Sigmoid colon (tissue), 7 donors: Measurements from ENCODE around the gene MAD1L1. TPM values are rescaled to one million over a fixed set of nuclear protein-coding genes. Genes with fewer than 3 reads are reported as not detected.

Experiments used
- DNase-seq: peaks from one replicate; pipeline ENCODE4 v3.0.0-alpha.2; 2019
- H3K27ac ChIP-seq, 4 donors: fragments of 200-600 bp; sonication (generic); one replicate each; pipeline ENCODE4 v1.5.1; 2016 to 2019; ENCODE audit warnings: mild to moderate bottlenecking in 1 of 4
- H3K27me3 ChIP-seq, 3 donors: fragments of 200-600 bp; sonication (generic); one replicate each; pipeline ENCODE4 v1.5.1; 2019; ENCODE audit warnings: mild to moderate bottlenecking in 1 of 3
- H3K36me3 ChIP-seq, 4 donors: fragments of 200-600 bp; sonication (generic); one replicate each; pipeline ENCODE4 v1.5.1; 2016 to 2019
- H3K4me1 ChIP-seq, 4 donors: fragments of 200-600 bp; sonication (generic); one replicate each; pipeline ENCODE4 v1.5.1; 2017 to 2019
- H3K4me3 ChIP-seq, 4 donors: fragments of 200-600 bp; sonication (generic); one replicate each; pipeline ENCODE4 v1.5.1; 2017 to 2019; ENCODE audit warnings: mild to moderate bottlenecking in 2 of 4, moderate library complexity in 1 of 4
- H3K9me3 ChIP-seq, 4 donors: fragments of 200-600 bp in 3 of 4; sonication (generic) in 3 of 4; one replicate each; pipeline versions ENCODE4 v1.5.1 to v1.6.1; 2013 to 2019
- CTCF ChIP-seq, 4 experiments: fragments of 450-650 bp in 3 of 4; fragments of 200-600 bp in 1 of 4; IDR thresholded peaks; one replicate each; pipeline ENCODE4 v1.5.1; 2016 to 2019; ENCODE audit warnings: antibody characterized with exemption in 4 of 4, mild to moderate bottlenecking in 3 of 4, moderate library complexity in 2 of 4
- EP300 ChIP-seq, 4 donors: sonication (generic); formaldehyde crosslinking; IDR thresholded peaks; one replicate each; pipeline ENCODE4 v1.6.1; 2017; ENCODE audit warnings: antibody characterized with exemption in 4 of 4
- POLR2A ChIP-seq, 2 donors: fragments of 450-650 bp; IDR thresholded peaks; one replicate each; pipeline ENCODE4 v1.6.1; 2016; ENCODE audit warnings: antibody characterized with exemption in 2 of 2, mild to moderate bottlenecking in 2 of 2, moderate library complexity in 2 of 2
- POLR2AphosphoS5 ChIP-seq, 4 donors: sonication (generic); formaldehyde crosslinking; IDR thresholded peaks; one replicate each; pipeline ENCODE4 v1.6.1; 2017; ENCODE audit warnings: antibody characterized with exemption in 4 of 4
- WGBS, 2 donors: extraction: QIAGEN DNeasy Blood & Tissue Kit; methylation state at CpG; one replicate each; pipeline ENCODE4 v1.1.7; 2013; 5-methylcytosine and 5-hydroxymethylcytosine counted together
- intact Hi-C: fragments of 100-400 bp; cut with DNase I; formaldehyde crosslinking; loops from one replicate; pipeline ENCODE4 v1.15.1; 2023
- polyA plus RNA-seq, 3 donors: library from polyadenylated mRNA; stranded (reverse); fragments of 200-250 nt; gene quantifications; one replicate each; pipeline ENCODE4 v1.2.3, GENCODE V29; 2013
- total RNA-seq, 4 donors: library from RNA; depleted of rRNA; stranded (reverse); fragments of >200 nt; gene quantifications; one replicate each; pipeline ENCODE4 v1.1.0, GENCODE V29; 2016
- donor health status: healthy with polysubstance abuse.
- donor health status: Bipolar disorder and iron deficiency.
- donor health status: healthy.

The MAD1L1 gene
- total and polyA plus RNA-seq, 7 donors, result 10.2 to 38.4 (median 20.6) TPM

DNA sequence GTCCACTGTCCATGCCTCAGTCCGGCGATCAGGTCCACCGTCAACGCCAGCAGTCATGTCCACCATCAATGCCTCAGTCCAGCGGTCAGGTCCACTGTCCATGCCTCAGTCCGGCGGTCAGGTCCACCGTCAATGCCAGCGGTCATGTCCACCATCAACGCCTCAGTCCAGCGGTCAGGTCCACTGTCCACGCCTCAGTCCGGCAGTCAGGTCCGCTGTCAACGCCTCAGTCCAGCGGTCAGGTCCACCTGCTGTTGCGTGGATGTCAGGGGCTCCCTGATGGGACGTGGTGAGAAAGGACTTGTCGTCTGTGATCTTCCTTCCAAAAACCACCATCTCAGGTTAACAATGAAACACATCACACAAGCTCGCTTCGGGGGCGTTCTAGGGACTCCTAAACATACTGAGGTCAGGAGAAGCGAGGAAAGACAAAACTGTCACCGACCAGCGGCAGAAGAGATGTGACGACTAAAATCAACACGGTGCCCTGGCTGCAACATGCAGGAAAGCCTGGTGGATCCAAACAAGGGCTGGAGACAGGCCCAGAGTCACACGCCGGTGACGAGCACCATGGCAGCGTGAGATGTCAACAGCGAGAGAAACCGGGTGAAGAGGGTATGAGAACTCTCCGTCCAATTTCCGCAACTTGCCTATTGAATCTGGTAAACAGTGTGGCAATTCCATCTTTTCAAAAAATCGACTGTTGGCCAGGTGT is 264.2 kb downstream of the MAD1L1 start:
- H3K4me3 ChIP-seq, result no peak overlapping the region
- no peak for TF ChIP-seq POLR2A (IDR thresholded peaks at IDR 0.05)
- no peak for TF ChIP-seq CTCF (IDR thresholded peaks at IDR 0.05)
- no peak for TF ChIP-seq POLR2AphosphoS5 (IDR thresholded peaks at IDR 0.05)
- no peak for TF ChIP-seq EP300 (IDR thresholded peaks at IDR 0.05)
- no peaks in the 10 kb centered on the region for H3K9me3 ChIP-seq
- H3K27me3 ChIP-seq, result no peaks in the 10 kb centered on the region
- no peak overlapping the region for H3K27ac ChIP-seq
- 97 to 98% methylated on average over 36 of the region's 36 CpGs for WGBS, 2 donors
- H3K4me1 ChIP-seq, result no peaks in the 10 kb centered on the region
- DNase-seq, result no peak
- intact Hi-C loops, result no loop called here
- H3K36me3 ChIP-seq, result no peaks in the 10 kb centered on the region

GRCh38 chr7:1967512-1968396 is 265.0 kb downstream of the MAD1L1 start:
- no peak for DNase-seq
- Histone ChIP-seq H3K36me3 (no peaks in the 10 kb centered on the region), H3K9me3 (no peaks in the 10 kb centered on the region), H3K4me1 (no peaks in the 10 kb centered on the region), H3K27me3 (no peaks in the 10 kb centered on the region), H3K27ac (no peak overlapping the region), H3K4me3 (no peak overlapping the region)
- WGBS, 2 donors, result 93 to 97% methylated on average over 45 of the region's 45 CpGs
- TF ChIP-seq EP300 (IDR thresholded peaks at IDR 0.05) (no peak), POLR2A (IDR thresholded peaks at IDR 0.05) (no peak), POLR2AphosphoS5 (IDR thresholded peaks at IDR 0.05) (no peak), CTCF (IDR thresholded peaks at IDR 0.05) (no peak)
- intact Hi-C loops, result no loop called here

DNA sequence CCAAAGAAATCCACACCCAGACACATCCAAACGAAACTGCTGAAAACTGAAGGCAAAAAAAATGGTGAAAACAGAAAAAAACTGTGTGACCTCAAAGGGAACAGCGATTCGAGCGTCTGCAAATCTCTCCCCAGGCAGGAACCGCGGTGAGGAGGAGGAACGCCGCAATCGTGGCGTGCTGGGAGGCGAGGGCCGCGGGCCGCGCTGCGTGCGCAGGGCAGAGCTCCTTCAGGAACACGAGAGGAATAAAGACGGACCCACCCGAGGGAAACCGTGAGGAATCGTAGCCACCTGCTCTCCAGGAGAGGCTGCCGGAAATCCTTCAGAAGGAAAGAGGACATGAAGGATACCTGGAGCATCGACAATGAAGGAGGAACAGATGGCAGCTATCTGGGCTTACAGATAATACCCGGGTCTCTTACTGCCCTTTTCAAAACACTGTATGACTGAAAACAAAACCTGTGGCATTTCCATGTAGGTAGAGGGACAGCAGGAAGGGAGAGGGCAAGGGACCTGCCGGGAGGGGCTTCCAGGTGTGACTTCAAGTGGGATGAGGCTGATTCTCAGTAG is 266.0 kb downstream of the MAD1L1 start:
- intact Hi-C loops, result no loop called here
- no peak overlapping the region for H3K27ac ChIP-seq
- no peak for DNase-seq
- TF ChIP-seq POLR2A (IDR thresholded peaks at IDR 0.05) (no peak), EP300 (IDR thresholded peaks at IDR 0.05) (no peak), CTCF (IDR thresholded peaks at IDR 0.05) (no peak), POLR2AphosphoS5 (IDR thresholded peaks at IDR 0.05) (no peak)
- no peaks in the 10 kb centered on the region for H3K27me3 ChIP-seq
- no peaks in the 10 kb centered on the region for H3K9me3 ChIP-seq
- WGBS, 2 donors, result 94 to 96% methylated on average over 26 of the region's 26 CpGs
- no peaks in the 10 kb centered on the region for H3K4me1 ChIP-seq
- no peak overlapping the region for H3K4me3 ChIP-seq
- no peaks in the 10 kb centered on the region for H3K36me3 ChIP-seq

DNA sequence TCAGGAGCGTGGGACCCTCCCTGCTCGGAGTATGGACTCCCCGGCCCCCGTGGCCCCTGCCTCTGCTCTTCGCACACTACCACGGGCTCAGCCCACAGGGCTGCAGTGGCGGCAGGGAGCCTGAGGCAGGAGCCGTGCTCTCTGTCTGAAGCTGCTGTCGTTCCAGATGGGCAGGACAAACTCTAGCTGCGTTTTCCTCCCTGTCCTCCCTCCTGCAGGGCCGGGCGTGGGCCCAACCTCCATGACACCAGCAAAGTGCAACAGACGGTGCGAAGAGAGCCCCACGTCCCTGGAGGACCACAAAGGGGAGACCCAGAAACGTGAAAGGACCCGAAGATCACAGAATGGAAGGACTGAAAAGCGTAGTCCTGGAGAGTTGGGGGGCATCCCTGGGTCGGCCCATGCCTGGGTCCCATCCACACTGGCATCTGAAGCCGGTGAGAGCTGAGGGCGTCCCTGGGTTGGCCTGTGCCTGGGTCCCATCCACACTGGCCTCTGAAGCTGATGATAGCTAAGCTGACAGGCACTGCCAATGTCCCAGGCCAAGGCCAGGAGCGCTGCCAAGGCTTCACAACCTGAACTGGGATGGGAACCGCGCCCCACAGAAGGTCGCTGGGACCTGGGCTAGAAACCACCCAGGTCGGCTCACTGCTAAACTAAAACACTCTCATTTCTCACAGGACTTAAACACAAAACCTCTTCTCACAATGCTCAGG is 267.0 kb downstream of the MAD1L1 start:
- no peak for DNase-seq
- Histone ChIP-seq H3K9me3 (no peaks in the 10 kb centered on the region), H3K36me3 (no peaks in the 10 kb centered on the region), H3K27ac (no peak overlapping the region), H3K4me3 (no peak overlapping the region), H3K4me1 (no peaks in the 10 kb centered on the region), H3K27me3 (no peaks in the 10 kb centered on the region)
- intact Hi-C loops, result no loop called here
- TF ChIP-seq POLR2AphosphoS5 (IDR thresholded peaks at IDR 0.05) (no peak), CTCF (IDR thresholded peaks at IDR 0.05) (no peak), POLR2A (IDR thresholded peaks at IDR 0.05) (no peak), EP300 (IDR thresholded peaks at IDR 0.05) (no peak)
- WGBS, 2 donors, result 94 to 96% methylated on average over 26 of the region's 26 CpGs
